Heart left ventricle (tissue), 13 donors: ENCODE data around the gene ARHGAP10.

Source experiments
- POLR2A ChIP-seq, 2 donors: fragments of 450-650 bp; IDR thresholded peaks; one replicate each; pipeline ENCODE4 v1.6.1; 2017; ENCODE audit warnings: antibody characterized with exemption in 2 of 2, mild to moderate bottlenecking in 2 of 2, moderate library complexity in 2 of 2
- TF ChIP-seq, protein P1 (sequence below), 12 donors: fragments of 200-600 bp; sonication (generic) in 4 of 12; IDR thresholded peaks; one replicate each; pipeline versions ENCODE4 v1.5.0 to v1.8.0; 2018 to 2022; ENCODE audit warnings: antibody characterized with exemption in 12 of 12, mild to moderate bottlenecking in 5 of 12
- donor health status: ischemic (EF 13 %, LVEDD 7.1; RV severe dilation, severe dysfunction).
- donor health status: DM: no; HTN: yes; CAD: no.
- donor health status: DM: no; HTN: no; CAD: no.
- donor health status: ischemic (EF 25% LVEDD 6.9; RV normal size, moderate dysfunction).
- donor health status: ischemic (EF 25% LVEDD 5.7; RV mildly dilated, moderate dysfunction).
- donor health status: ischemic (EF 35%, LVEDD 5.7; RV mildly dilated, moderate dysfunction).
- donor health status: nonischemic (EF 11% LVEDD 7.7; RV severe dilation, severe dysfunction).
- donor health status: DM: yes; HTN: yes; CAD: no.
- donor health status: PGD.
- donor health status: ischemic (EF 29% LVEDD 5.4; RV normal size, mild dysfunction).
- donor health status: nonischemic (EF 23%, LVEDD 6.1; RV moderate dilation, normal function).

DNA sequence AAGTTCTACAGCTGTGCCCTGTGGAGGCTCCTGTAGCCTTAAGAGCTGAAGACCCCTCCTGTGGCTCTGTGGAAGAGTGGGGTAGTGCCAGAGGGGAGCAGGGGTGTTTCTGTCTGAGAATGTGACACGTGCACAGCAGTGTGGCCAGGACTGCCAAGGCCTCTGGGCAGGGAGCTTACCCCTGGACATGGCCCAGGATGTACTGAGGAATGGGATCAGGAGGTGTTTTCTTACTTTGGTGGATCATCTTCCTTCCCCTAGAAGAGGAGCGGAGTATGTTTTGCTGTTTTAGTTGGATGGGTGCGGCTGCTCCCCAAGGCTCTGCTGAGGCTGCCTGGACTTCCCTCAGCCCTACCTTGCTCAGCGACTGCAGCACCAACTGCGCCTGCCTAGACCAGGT is 342.6 kb downstream of the ARHGAP10 start:
- TF ChIP-seq, protein P1, sequence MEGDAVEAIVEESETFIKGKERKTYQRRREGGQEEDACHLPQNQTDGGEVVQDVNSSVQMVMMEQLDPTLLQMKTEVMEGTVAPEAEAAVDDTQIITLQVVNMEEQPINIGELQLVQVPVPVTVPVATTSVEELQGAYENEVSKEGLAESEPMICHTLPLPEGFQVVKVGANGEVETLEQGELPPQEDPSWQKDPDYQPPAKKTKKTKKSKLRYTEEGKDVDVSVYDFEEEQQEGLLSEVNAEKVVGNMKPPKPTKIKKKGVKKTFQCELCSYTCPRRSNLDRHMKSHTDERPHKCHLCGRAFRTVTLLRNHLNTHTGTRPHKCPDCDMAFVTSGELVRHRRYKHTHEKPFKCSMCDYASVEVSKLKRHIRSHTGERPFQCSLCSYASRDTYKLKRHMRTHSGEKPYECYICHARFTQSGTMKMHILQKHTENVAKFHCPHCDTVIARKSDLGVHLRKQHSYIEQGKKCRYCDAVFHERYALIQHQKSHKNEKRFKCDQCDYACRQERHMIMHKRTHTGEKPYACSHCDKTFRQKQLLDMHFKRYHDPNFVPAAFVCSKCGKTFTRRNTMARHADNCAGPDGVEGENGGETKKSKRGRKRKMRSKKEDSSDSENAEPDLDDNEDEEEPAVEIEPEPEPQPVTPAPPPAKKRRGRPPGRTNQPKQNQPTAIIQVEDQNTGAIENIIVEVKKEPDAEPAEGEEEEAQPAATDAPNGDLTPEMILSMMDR (IDR thresholded peaks at IDR 0.05), result no peak
- no peak for TF ChIP-seq POLR2A (IDR thresholded peaks at IDR 0.05)
